ENCODE measurements around the gene DHX36.

DHX36 gene

GRCh38 chr3:154241496-154241895 lies 82.8 kb downstream of the DHX36 start:
- H3K27ac ChIP-seq, result no peak overlapping the region
- no peak for TF ChIP-seq CTCF (conservative IDR thresholded peaks at IDR 0.05)

GRCh38 chr3:154240235-154240634 lies 84.1 kb downstream of the DHX36 start:
- H3K27ac ChIP-seq, result no peak overlapping the region
- TF ChIP-seq CTCF (conservative IDR thresholded peaks at IDR 0.05), result no peak

- no peak for TF ChIP-seq CTCF (conservative IDR thresholded peaks at IDR 0.05)
- no peak overlapping the region for H3K27ac ChIP-seq
These were observed 88.0 kb downstream of the DHX36 start for GRCh38 chr3:154236331-154236730.

- TF ChIP-seq CTCF (conservative IDR thresholded peaks at IDR 0.05), result no peak
- H3K27ac ChIP-seq, result no peak overlapping the region
These were observed 89.0 kb downstream of the DHX36 start for GRCh38 chr3:154235330-154235729.

- H3K27ac ChIP-seq, result peak overlapping the region; percentile 94
- TF ChIP-seq CTCF (conservative IDR thresholded peaks at IDR 0.05), result no peak
These were observed 95.1 kb downstream of the DHX36 start for GRCh38 chr3:154229217-154229590.

- peak overlapping the region; percentile 94 for H3K27ac ChIP-seq
- no peak for TF ChIP-seq CTCF (conservative IDR thresholded peaks at IDR 0.05)
These were observed 95.6 kb downstream of the DHX36 start for GRCh38 chr3:154228561-154229216.

GRCh38 chr3:154227531-154227930 lies 96.8 kb downstream of the DHX36 start:
- H3K27ac ChIP-seq, result peak overlapping the region; percentile 94
- no peak for TF ChIP-seq CTCF (conservative IDR thresholded peaks at IDR 0.05)

Measured in VCaP (cell line).